Activated naive CD4-positive, alpha-beta T cell treated with anti-CD3 and anti-CD28 coated beads, Interleukin-2, amount 10 ng/mL, durations not matched to agents 7 days and 5 days (primary cell): ENCODE measurements around the gene CSGALNACT2.

ENCODE experiments used
- CTCF ChIA-PET: fragments of 350-600 bp; sonication (Branson Sonifier 250); formaldehyde crosslinking; loops from one replicate; lab custom pipeline; 2021; ENCODE audit warnings: antibody characterized with exemption; lab: Charles Lee
- DNase-seq: peaks from one replicate; pipeline ENCODE4 v3.0.0-alpha.2; 2020
- H3K27ac Mint-ChIP-seq: one replicate; pipeline ENCODE4 v1.8.0; 2021; ENCODE audit warnings: mild to moderate bottlenecking, moderate library complexity, mixed read lengths
- H3K27me3 Mint-ChIP-seq: one replicate; pipeline ENCODE4 v1.8.0; 2021; ENCODE audit warnings: mild to moderate bottlenecking, mixed read lengths
- H3K36me3 Mint-ChIP-seq: one replicate; pipeline ENCODE4 v1.8.0; 2021; ENCODE audit warnings: mixed read lengths
- H3K4me1 Mint-ChIP-seq: one replicate; pipeline ENCODE4 v1.8.0; 2021; ENCODE audit warnings: mixed read lengths
- H3K4me3 Mint-ChIP-seq: one replicate; pipeline ENCODE4 v1.8.0; 2021; ENCODE audit warnings: mild to moderate bottlenecking, moderate library complexity, mixed read lengths
- H3K9me3 Mint-ChIP-seq: one replicate; pipeline ENCODE4 v1.8.0; 2021; ENCODE audit warnings: mixed read lengths

The CSGALNACT2 gene

GRCh38 chr10:43158636-43159035 lies 20.4 kb downstream of the CSGALNACT2 start:
- no peak for DNase-seq
- H3K27ac Mint-ChIP-seq: no peak overlapping the region
- H3K27me3 Mint-ChIP-seq: no peaks in the 10 kb centered on the region
- no peak overlapping the region for H3K4me3 Mint-ChIP-seq
- CTCF ChIA-PET: no interaction called here
- H3K4me1 Mint-ChIP-seq: peaks cover 34% of the 10 kb centered on the region
- no peaks in the 10 kb centered on the region for H3K9me3 Mint-ChIP-seq
- peaks cover 53% of the 10 kb centered on the region for H3K36me3 Mint-ChIP-seq

GRCh38 chr10:43160046-43160920 lies 22.0 kb downstream of the CSGALNACT2 start:
- peaks cover 31% of the 10 kb centered on the region for H3K4me1 Mint-ChIP-seq
- no peak overlapping the region for H3K4me3 Mint-ChIP-seq
- CTCF ChIA-PET: interaction anchor here (1.0 kb wide), 1 partner anchor 14 kb away, joined by 3 read pairs; no protein-coding TSS in a partner anchor
- H3K36me3 Mint-ChIP-seq: peaks cover 61% of the 10 kb centered on the region
- no peaks in the 10 kb centered on the region for H3K9me3 Mint-ChIP-seq
- H3K27ac Mint-ChIP-seq: peak overlapping the region; percentile 5
- no peaks in the 10 kb centered on the region for H3K27me3 Mint-ChIP-seq
- DNase-seq: no peak

- Mint-ChIP-seq H3K27ac (peak overlapping the region; percentile 5), H3K9me3 (no peaks in the 10 kb centered on the region), H3K27me3 (no peaks in the 10 kb centered on the region), H3K36me3 (peaks cover 57% of the 10 kb centered on the region), H3K4me1 (peaks cover 26% of the 10 kb centered on the region), H3K4me3 (no peak overlapping the region)
- no peak for DNase-seq
- CTCF ChIA-PET: no interaction called here
Observed at GRCh38 chr10:43160921-43161255, 22.6 kb downstream of the CSGALNACT2 start.

GRCh38 chr10:43162604-43163003 lies 24.4 kb downstream of the CSGALNACT2 start:
- Mint-ChIP-seq H3K27ac (no peak overlapping the region), H3K27me3 (no peaks in the 10 kb centered on the region), H3K4me3 (no peak overlapping the region), H3K36me3 (peaks cover 49% of the 10 kb centered on the region), H3K9me3 (no peaks in the 10 kb centered on the region), H3K4me1 (peaks cover 24% of the 10 kb centered on the region)
- DNase-seq: no peak
- CTCF ChIA-PET: interaction anchor here (1.0 kb wide), 1 partner anchor 10 kb away, joined by 4 read pairs; no protein-coding TSS in a partner anchor

GRCh38 chr10:43166207-43166879 lies 28.1 kb downstream of the CSGALNACT2 start:
- Mint-ChIP-seq H3K9me3 (no peaks in the 10 kb centered on the region), H3K27ac (no peak overlapping the region), H3K4me1 (peaks cover 20% of the 10 kb centered on the region), H3K36me3 (peaks cover 61% of the 10 kb centered on the region), H3K27me3 (no peaks in the 10 kb centered on the region), H3K4me3 (no peak overlapping the region)
- CTCF ChIA-PET: interaction anchor here (0.7 kb wide), 1 partner anchor 38 kb away, joined by 3 read pairs; no protein-coding TSS in a partner anchor
- no peak for DNase-seq

- Mint-ChIP-seq H3K4me1 (peaks cover 15% of the 10 kb centered on the region), H3K9me3 (no peaks in the 10 kb centered on the region), H3K27ac (no peak overlapping the region), H3K27me3 (no peaks in the 10 kb centered on the region), H3K4me3 (no peak overlapping the region), H3K36me3 (peaks cover 61% of the 10 kb centered on the region)
- no peak for DNase-seq
- CTCF ChIA-PET: no interaction called here
Observed at GRCh38 chr10:43166880-43167497, 28.7 kb downstream of the CSGALNACT2 start.

GRCh38 chr10:43167498-43167889 lies 29.2 kb downstream of the CSGALNACT2 start:
- H3K9me3 Mint-ChIP-seq: no peaks in the 10 kb centered on the region
- CTCF ChIA-PET: no interaction called here
- no peak overlapping the region for H3K4me3 Mint-ChIP-seq
- DNase-seq: no peak
- peaks cover 60% of the 10 kb centered on the region for H3K36me3 Mint-ChIP-seq
- H3K27ac Mint-ChIP-seq: no peak overlapping the region
- no peaks in the 10 kb centered on the region for H3K27me3 Mint-ChIP-seq
- H3K4me1 Mint-ChIP-seq: peaks cover 17% of the 10 kb centered on the region

- peaks cover 56% of the 10 kb centered on the region for H3K36me3 Mint-ChIP-seq
- CTCF ChIA-PET: interaction anchor here (0.6 to 2.7 kb wide), 2 partner anchors 35 to 387 kb away, joined by 3 to 8 read pairs; no protein-coding TSS in a partner anchor
- no peaks in the 10 kb centered on the region for H3K27me3 Mint-ChIP-seq
- peaks cover 24% of the 10 kb centered on the region for H3K4me1 Mint-ChIP-seq
- DNase-seq: no peak
- no peaks in the 10 kb centered on the region for H3K9me3 Mint-ChIP-seq
- H3K27ac Mint-ChIP-seq: no peak overlapping the region
- H3K4me3 Mint-ChIP-seq: no peak overlapping the region
Observed at GRCh38 chr10:43170491-43170890, 32.2 kb downstream of the CSGALNACT2 start.

GRCh38 chr10:43172645-43173044 lies 34.4 kb downstream of the CSGALNACT2 start:
- H3K27ac Mint-ChIP-seq: no peak overlapping the region
- no peak for DNase-seq
- no peaks in the 10 kb centered on the region for H3K9me3 Mint-ChIP-seq
- CTCF ChIA-PET: interaction anchor here (0.7 to 2.7 kb wide), 5 partner anchors 10 to 82 kb away, joined by 3 to 8 read pairs (median 4); no protein-coding TSS in a partner anchor
- no peaks in the 10 kb centered on the region for H3K27me3 Mint-ChIP-seq
- H3K4me3 Mint-ChIP-seq: no peak overlapping the region
- peaks cover 16% of the 10 kb centered on the region for H3K4me1 Mint-ChIP-seq
- H3K36me3 Mint-ChIP-seq: peaks cover 67% of the 10 kb centered on the region

GRCh38 chr10:43173120-43173519 lies 34.9 kb downstream of the CSGALNACT2 start:
- Mint-ChIP-seq H3K9me3 (no peaks in the 10 kb centered on the region), H3K27ac (no peak overlapping the region), H3K4me1 (peaks cover 16% of the 10 kb centered on the region), H3K27me3 (no peaks in the 10 kb centered on the region), H3K36me3 (peaks cover 72% of the 10 kb centered on the region), H3K4me3 (no peak overlapping the region)
- CTCF ChIA-PET: no interaction called here
- DNase-seq: no peak

GRCh38 chr10:43174969-43175368 lies 36.7 kb downstream of the CSGALNACT2 start:
- peaks cover 2% of the 10 kb centered on the region for H3K9me3 Mint-ChIP-seq
- H3K4me1 Mint-ChIP-seq: peaks cover 16% of the 10 kb centered on the region
- no peak overlapping the region for H3K27ac Mint-ChIP-seq
- CTCF ChIA-PET: interaction anchor here (0.6 to 1.0 kb wide), 2 partner anchors 27 to 30 kb away, joined by 3 read pairs; no protein-coding TSS in a partner anchor
- H3K36me3 Mint-ChIP-seq: peaks cover 72% of the 10 kb centered on the region
- no peak overlapping the region for H3K4me3 Mint-ChIP-seq
- H3K27me3 Mint-ChIP-seq: no peaks in the 10 kb centered on the region
- no peak for DNase-seq

- H3K36me3 Mint-ChIP-seq: peaks cover 75% of the 10 kb centered on the region
- H3K9me3 Mint-ChIP-seq: peaks cover 2% of the 10 kb centered on the region
- CTCF ChIA-PET: interaction anchor here (0.6 to 0.7 kb wide), 2 partner anchors 15 to 100 kb away, joined by 3 read pairs; no protein-coding TSS in a partner anchor
- no peak overlapping the region for H3K4me3 Mint-ChIP-seq
- no peak for DNase-seq
- no peaks in the 10 kb centered on the region for H3K27me3 Mint-ChIP-seq
- peaks cover 14% of the 10 kb centered on the region for H3K4me1 Mint-ChIP-seq
- no peak overlapping the region for H3K27ac Mint-ChIP-seq
Observed at GRCh38 chr10:43176271-43176670, 38.0 kb downstream of the CSGALNACT2 start.

- Mint-ChIP-seq H3K27me3 (no peaks in the 10 kb centered on the region), H3K27ac (no peak overlapping the region), H3K4me1 (peaks cover 8% of the 10 kb centered on the region), H3K4me3 (no peak overlapping the region), H3K36me3 (peaks cover 74% of the 10 kb centered on the region), H3K9me3 (peaks cover 2% of the 10 kb centered on the region)
- CTCF ChIA-PET: no interaction called here
- DNase-seq: no peak
Observed at GRCh38 chr10:43177595-43177994, 39.4 kb downstream of the CSGALNACT2 start.

- peaks cover 2% of the 10 kb centered on the region for H3K9me3 Mint-ChIP-seq
- peak overlapping the region; percentile 62 for H3K27ac Mint-ChIP-seq
- no peaks in the 10 kb centered on the region for H3K27me3 Mint-ChIP-seq
- H3K4me3 Mint-ChIP-seq: no peak overlapping the region
- H3K36me3 Mint-ChIP-seq: peaks cover 81% of the 10 kb centered on the region
- no peak for DNase-seq
- H3K4me1 Mint-ChIP-seq: peaks cover 2% of the 10 kb centered on the region
- CTCF ChIA-PET: no interaction called here
Observed at GRCh38 chr10:43181146-43181545, 42.9 kb downstream of the CSGALNACT2 start.
